Pulmonary artery endothelial cell (primary cell): ENCODE measurements around the gene ESRRA. TPM values are rescaled to one million over a fixed set of nuclear protein-coding genes. Genes with fewer than 3 reads are reported as not detected.
"Not testable (repeated sequence)": the region's sequence is repeated elsewhere in the genome, so short reads cannot be mapped to it uniquely, and the experiment has no call there.

Experiments
- DNase-seq: peaks from one replicate; pipeline ENCODE4 v3.0.0-alpha.2; 2011; ENCODE audit warnings: low read depth, low spot score
- total RNA-seq: library from RNA; depleted of rRNA; stranded (reverse); fragments of >200 nt; gene quantifications from 2 replicates; pipeline ENCODE4 v1.2.3, GENCODE V29; 2014

Gene ESRRA
- total RNA-seq, 1 donor from 2014 or later = 50.9 TPM

- no peak for DNase-seq
Measured at GRCh38 chr11:64291752-64292459, 13.4 kb upstream of the ESRRA start.

GRCh38 chr11:64292460-64293254 lies 12.7 kb upstream of the ESRRA start:
- DNase-seq = no peak

GRCh38 chr11:64294774-64295173 lies 10.6 kb upstream of the ESRRA start:
- no peak for DNase-seq

DNA sequence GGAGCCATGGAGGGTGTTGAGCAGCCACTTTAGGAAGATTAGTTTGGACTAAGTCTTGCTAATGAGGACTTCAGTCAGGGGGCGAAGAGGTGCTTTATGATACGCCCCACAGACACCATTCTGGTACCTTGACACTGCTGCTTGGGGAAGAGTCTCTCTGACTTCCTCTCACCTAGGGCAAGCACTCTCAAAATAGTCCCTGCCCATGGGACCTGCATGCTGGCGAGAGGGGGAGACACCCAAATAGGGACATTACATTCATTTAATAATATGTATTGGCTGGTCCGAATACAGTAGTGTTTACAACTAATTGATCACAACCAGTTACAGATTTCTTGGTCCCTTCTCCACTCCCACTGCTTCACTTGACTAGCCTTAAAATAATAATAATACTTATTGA lies 9.6 kb upstream of the ESRRA start:
- DNase-seq = no peak

DNA sequence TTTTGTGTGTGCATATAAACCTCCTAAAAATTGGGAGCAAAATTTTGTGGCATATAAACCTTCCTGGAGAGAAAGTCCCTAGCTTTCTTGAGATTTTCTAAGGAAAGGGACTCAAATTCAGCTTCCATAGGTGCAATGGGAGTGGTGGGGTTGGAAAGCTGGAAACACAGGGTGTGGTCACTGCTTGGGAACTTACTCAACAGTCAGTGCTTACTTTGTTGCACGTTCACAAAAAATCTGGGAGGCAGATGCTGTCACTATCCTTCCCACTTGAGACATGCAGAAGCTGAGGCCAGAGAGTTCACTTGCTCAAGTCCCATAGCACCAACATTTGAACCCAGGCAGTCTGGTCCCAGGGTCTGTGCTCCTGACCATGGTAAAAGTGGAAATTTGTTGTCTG lies 9.1 kb upstream of the ESRRA start:
- DNase-seq = no peak

GRCh38 chr11:64296830-64297698 lies 8.3 kb upstream of the ESRRA start:
- no peak for DNase-seq

DNA sequence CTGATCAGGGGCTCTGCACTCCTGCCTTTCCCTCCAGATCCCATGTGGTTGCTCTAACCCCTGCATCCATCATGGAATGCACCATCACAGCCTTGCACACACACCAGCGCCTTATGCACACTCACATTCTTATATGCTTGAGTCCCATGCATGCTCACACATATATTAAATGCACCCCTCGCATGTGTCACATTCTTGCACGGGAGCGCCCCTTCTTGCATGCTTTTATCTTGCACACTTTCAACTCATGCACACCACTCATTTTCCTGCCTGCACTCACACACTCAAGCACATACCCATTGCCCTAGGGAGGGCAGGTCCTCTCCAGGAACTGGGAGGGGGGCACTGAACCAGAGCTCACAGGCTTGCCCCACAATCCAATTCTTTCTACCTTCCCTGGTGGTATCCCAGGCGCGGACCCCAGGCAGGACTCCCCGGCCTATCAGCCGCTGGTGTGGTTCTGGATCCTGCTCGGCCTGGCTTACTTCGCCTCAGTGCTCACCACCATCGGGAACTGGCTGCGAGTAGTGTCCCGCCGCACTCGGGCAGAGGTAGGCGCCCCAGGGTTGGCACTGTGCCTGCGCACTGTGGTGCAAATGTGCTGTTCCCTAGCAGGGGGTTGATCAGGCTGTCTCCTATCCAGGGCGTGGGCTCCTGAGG lies 7.5 kb upstream of the ESRRA start:
- DNase-seq = no peak

- no peak for DNase-seq
Measured at GRCh38 chr11:64298966-64299846, 6.1 kb upstream of the ESRRA start.

GRCh38 chr11:64299847-64300648 lies 5.3 kb upstream of the ESRRA start, which contains the start of gene CATSPERZ:
Gene CATSPERZ (plus strand): TSS chr11:64300358. CDS start chr11:64300411, 53 bp downstream.
- DNase-seq = no peak

GRCh38 chr11:64303109-64304031 lies 2.0 kb upstream of the ESRRA start:
- DNase-seq = no peak

- no peak for DNase-seq
Measured at GRCh38 chr11:64304032-64304315, 1.4 kb upstream of the ESRRA start.

DNA sequence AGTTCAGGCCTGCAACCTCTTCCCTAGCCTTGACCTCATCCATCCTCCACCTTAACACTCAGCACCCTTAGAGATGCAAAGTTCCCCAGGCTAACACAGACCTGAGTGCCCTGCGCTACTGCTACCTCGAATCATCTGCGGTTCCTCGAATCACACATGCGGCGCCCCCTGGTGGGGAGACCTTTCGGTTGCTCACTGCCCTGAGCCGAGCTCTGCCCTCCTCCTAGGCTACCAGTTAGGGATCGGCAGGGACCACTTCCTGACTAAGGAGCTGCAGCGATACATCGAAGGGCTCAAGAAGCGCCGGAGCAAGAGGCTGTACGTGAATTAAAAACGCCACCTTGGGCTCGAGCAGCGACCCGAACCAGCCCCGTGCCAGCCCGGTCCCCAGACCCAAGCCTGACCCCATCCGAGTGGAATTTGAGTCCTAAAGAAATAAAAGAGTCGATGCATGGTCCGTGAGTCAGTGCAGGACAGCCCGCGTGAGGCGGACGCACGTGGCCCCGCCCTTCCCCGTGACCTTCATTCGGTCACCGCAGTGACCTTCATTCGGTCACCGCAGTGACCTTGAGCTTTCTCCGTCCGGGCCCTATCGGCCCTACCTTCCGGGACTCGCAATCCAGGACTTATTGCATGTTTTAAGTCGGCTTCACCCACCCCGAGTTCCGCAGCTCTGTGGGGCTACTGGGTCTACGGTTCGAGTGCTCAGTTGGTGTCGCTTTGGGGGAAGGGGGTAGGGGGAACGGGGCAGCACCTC lies 830 bp upstream of the ESRRA start:
- no peak for DNase-seq

- DNase-seq = no peak
Measured at GRCh38 chr11:64305691-64306562, 603 bp downstream of the ESRRA start.

GRCh38 chr11:64306563-64306875 lies 1.2 kb downstream of the ESRRA start:
- DNase-seq = no peak

GRCh38 chr11:64306876-64307622 lies 1.7 kb downstream of the ESRRA start:
- no peak for DNase-seq

DNA sequence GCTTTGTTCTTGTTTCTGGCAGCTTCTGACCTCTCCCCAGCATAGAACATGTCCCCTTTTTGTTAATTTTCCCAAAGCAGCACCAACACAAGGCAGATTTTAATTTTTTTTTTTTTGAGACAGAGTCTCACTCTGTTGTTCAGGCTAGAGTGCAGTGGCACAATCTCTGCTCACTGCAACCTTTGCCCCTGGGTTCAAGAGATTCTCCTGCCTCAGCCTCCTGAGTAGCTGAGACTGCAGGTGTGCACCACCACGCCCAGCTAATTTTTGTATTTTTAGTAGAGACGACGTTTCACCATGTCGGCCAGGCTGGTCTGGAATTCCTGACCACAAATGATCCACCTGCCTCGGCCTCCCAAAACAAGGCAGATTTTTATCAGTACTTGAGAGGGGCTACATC lies 2.5 kb downstream of the ESRRA start:
- DNase-seq = not testable (repeated sequence)
